Measurements from ENCODE around the gene NAV2.

The NAV2 gene

GRCh38 chr11:19931771-19932369 lies 219.2 kb downstream of the NAV2 start:
- DNase-seq (ENCODE audit: extremely low spot score, insufficient read length, low read depth) (no peak), FAIRE-seq (no peak)

- DNase-seq (ENCODE audit: extremely low spot score, insufficient read length, low read depth) (no peak), FAIRE-seq (no peak)
Observed at GRCh38 chr11:19933132-19933735, 220.6 kb downstream of the NAV2 start.

- FAIRE-seq (no peak), DNase-seq (ENCODE audit: extremely low spot score, insufficient read length, low read depth) (no peak)
Observed at GRCh38 chr11:19933801-19934488, 221.3 kb downstream of the NAV2 start.

GRCh38 chr11:19934828-19935259 lies 222.2 kb downstream of the NAV2 start:
- DNase-seq (ENCODE audit: extremely low spot score, insufficient read length, low read depth) (no peak), FAIRE-seq (no peak)

- FAIRE-seq: no peak
- no peak for DNase-seq (ENCODE audit: extremely low spot score, insufficient read length, low read depth)
Observed at GRCh38 chr11:19935507-19935906, 222.9 kb downstream of the NAV2 start.

- DNase-seq (ENCODE audit: extremely low spot score, insufficient read length, low read depth) (no peak), FAIRE-seq (no peak)
Observed at GRCh38 chr11:19936461-19936860, 223.8 kb downstream of the NAV2 start.

- peak; percentile 85 for FAIRE-seq
- peak; percentile 28 for DNase-seq (ENCODE audit: extremely low spot score, insufficient read length, low read depth)
Observed at GRCh38 chr11:19938169-19938856, 225.7 kb downstream of the NAV2 start.

GRCh38 chr11:19938866-19939265 lies 226.2 kb downstream of the NAV2 start:
- DNase-seq (ENCODE audit: extremely low spot score, insufficient read length, low read depth) (no peak), FAIRE-seq (no peak)

GRCh38 chr11:19939415-19939929 lies 226.8 kb downstream of the NAV2 start:
- no peak for FAIRE-seq
- no peak for DNase-seq (ENCODE audit: extremely low spot score, insufficient read length, low read depth)

- FAIRE-seq: no peak
- DNase-seq (ENCODE audit: extremely low spot score, insufficient read length, low read depth): no peak
Observed at GRCh38 chr11:19940831-19941230, 228.2 kb downstream of the NAV2 start.

GRCh38 chr11:19946681-19947080 lies 234.0 kb downstream of the NAV2 start:
- no peak for FAIRE-seq

GRCh38 chr11:19947537-19948114 lies 235.0 kb downstream of the NAV2 start:
- FAIRE-seq: no peak
- DNase-seq (ENCODE audit: extremely low spot score, insufficient read length, low read depth): no peak

More at GRCh38 chr11:19946681-19947080, 234.0 kb downstream of the NAV2 start:
- no peak for DNase-seq (ENCODE audit: extremely low spot score, insufficient read length, low read depth)

- FAIRE-seq (no peak), DNase-seq (ENCODE audit: extremely low spot score, insufficient read length, low read depth) (no peak)
Observed at GRCh38 chr11:19949606-19950005, 237.0 kb downstream of the NAV2 start.

- DNase-seq (ENCODE audit: extremely low spot score, insufficient read length, low read depth): peak; percentile 17
- peak; percentile 78 for FAIRE-seq
Observed at GRCh38 chr11:19951558-19952115, 239.0 kb downstream of the NAV2 start.

GRCh38 chr11:19952116-19952605 lies 239.5 kb downstream of the NAV2 start:
- DNase-seq (ENCODE audit: extremely low spot score, insufficient read length, low read depth) (no peak), FAIRE-seq (no peak)

GRCh38 chr11:19952911-19953310 lies 240.3 kb downstream of the NAV2 start:
- no peak for DNase-seq (ENCODE audit: extremely low spot score, insufficient read length, low read depth)
- FAIRE-seq: no peak

- DNase-seq (ENCODE audit: extremely low spot score, insufficient read length, low read depth): no peak
- no peak for FAIRE-seq
Observed at GRCh38 chr11:19953336-19953735, 240.7 kb downstream of the NAV2 start.

- FAIRE-seq (no peak), DNase-seq (ENCODE audit: extremely low spot score, insufficient read length, low read depth) (no peak)
Observed at GRCh38 chr11:19953909-19954308, 241.3 kb downstream of the NAV2 start.

- FAIRE-seq: no peak
Observed at GRCh38 chr11:19954899-19955298, 242.3 kb downstream of the NAV2 start.

GRCh38 chr11:19955660-19956059 lies 243.0 kb downstream of the NAV2 start:
- FAIRE-seq: no peak

More at GRCh38 chr11:19954899-19955298, 242.3 kb downstream of the NAV2 start:
- no peak for DNase-seq (ENCODE audit: extremely low spot score, insufficient read length, low read depth)

More at GRCh38 chr11:19955660-19956059, 243.0 kb downstream of the NAV2 start:
- DNase-seq (ENCODE audit: extremely low spot score, insufficient read length, low read depth): no peak

Data from GM18507 (cell line).